Chondrocyte (in vitro differentiated cells): Measurements from ENCODE around the gene PLEKHA5. TPM values are rescaled to one million over a fixed set of nuclear protein-coding genes. Genes with fewer than 3 reads are reported as not detected.
A peak's percentile ranks its signal among the peaks of the same experiment; 100 is the strongest.

Experiments
- DNase-seq: peaks from one replicate; pipeline ENCODE4 v3.0.0; 2021; ENCODE audit warnings: mixed read lengths, low spot score
- H3K27ac Mint-ChIP-seq: one replicate; pipeline ENCODE4 v1.8.0; 2021; ENCODE audit warnings: mild to moderate bottlenecking, moderate library complexity, mixed read lengths; ENCODE audit not compliant: unreplicated experiment
- H3K27me3 Mint-ChIP-seq: 2 replicates; pipeline ENCODE4 v1.8.0; 2021; ENCODE audit warnings: low read depth, mixed read lengths
- H3K36me3 Mint-ChIP-seq: 2 replicates; pipeline ENCODE4 v1.8.0; 2021; ENCODE audit warnings: low read depth, mixed read lengths
- H3K4me1 Mint-ChIP-seq: 2 replicates; pipeline ENCODE4 v1.8.0; 2021; ENCODE audit warnings: low read depth, mild to moderate bottlenecking, mixed read lengths
- H3K4me3 Mint-ChIP-seq: one replicate; pipeline ENCODE4 v1.8.0; 2021; ENCODE audit warnings: mild to moderate bottlenecking, moderate library complexity, mixed read lengths; ENCODE audit not compliant: unreplicated experiment
- H3K9me3 Mint-ChIP-seq: 2 replicates; pipeline ENCODE4 v1.8.0; 2021; ENCODE audit warnings: low read depth, mixed read lengths
- CTCF ChIP-seq: fragments of 200-600 bp; sonication (generic); IDR thresholded peaks from 2 replicates; pipeline ENCODE4 v1.5.0; 2021; ENCODE audit warnings: antibody characterized with exemption, mild to moderate bottlenecking, moderate library complexity
- total RNA-seq: library from RNA; stranded (reverse); gene quantifications from 3 replicates; pipeline ENCODE4 v1.2.1, GENCODE V29; 2021

PLEKHA5 gene
- total RNA-seq, 1 donor from 2014 or later: 8.9 TPM

- Mint-ChIP-seq H3K4me3 (no peak overlapping the region), H3K4me1 (peaks cover 13% of the 10 kb centered on the region), H3K36me3 (no peaks in the 10 kb centered on the region), H3K27ac (no peak overlapping the region), H3K9me3 (no peaks in the 10 kb centered on the region), H3K27me3 (no peaks in the 10 kb centered on the region)
- DNase-seq: no peak
- peak; percentile 82 for TF ChIP-seq CTCF
These were observed 52.3 kb downstream of the PLEKHA5 start for GRCh38 chr12:19181666-19182426.

GRCh38 chr12:19183121-19183838 is 53.7 kb downstream of the PLEKHA5 start:
- H3K27me3 Mint-ChIP-seq: no peaks in the 10 kb centered on the region
- no peak overlapping the region for H3K27ac Mint-ChIP-seq
- no peak overlapping the region for H3K4me3 Mint-ChIP-seq
- H3K4me1 Mint-ChIP-seq: peaks cover 14% of the 10 kb centered on the region
- H3K36me3 Mint-ChIP-seq: no peaks in the 10 kb centered on the region
- no peak for DNase-seq
- H3K9me3 Mint-ChIP-seq: no peaks in the 10 kb centered on the region
- peak; percentile 62 for TF ChIP-seq CTCF

GRCh38 chr12:19185262-19185929 is 55.9 kb downstream of the PLEKHA5 start:
- Mint-ChIP-seq H3K36me3 (no peaks in the 10 kb centered on the region), H3K27ac (no peak overlapping the region), H3K27me3 (no peaks in the 10 kb centered on the region), H3K9me3 (no peaks in the 10 kb centered on the region), H3K4me3 (no peak overlapping the region), H3K4me1 (peaks cover 27% of the 10 kb centered on the region)
- DNase-seq: no peak
- TF ChIP-seq CTCF: no peak

GRCh38 chr12:19186722-19187661 is 57.5 kb downstream of the PLEKHA5 start:
- no peaks in the 10 kb centered on the region for H3K27me3 Mint-ChIP-seq
- no peaks in the 10 kb centered on the region for H3K9me3 Mint-ChIP-seq
- DNase-seq: no peak
- no peak overlapping the region for H3K27ac Mint-ChIP-seq
- peaks cover 41% of the 10 kb centered on the region for H3K4me1 Mint-ChIP-seq
- no peak overlapping the region for H3K4me3 Mint-ChIP-seq
- no peaks in the 10 kb centered on the region for H3K36me3 Mint-ChIP-seq
- peak; percentile 90 for TF ChIP-seq CTCF
